Measurements from ENCODE around the gene NEMP1. TPM values are rescaled to one million over a fixed set of nuclear protein-coding genes. Genes with fewer than 3 reads are reported as not detected.
"Not testable (repeated sequence)": the region's sequence is repeated elsewhere in the genome, so short reads cannot be mapped to it uniquely, and the experiment has no call there.

The NEMP1 gene
- total RNA-seq, 4 donors from 2014 or later = 1.2 to 6.7 (median 1.9) TPM

GRCh38 chr12:57055824-57056223, 22.8 kb downstream of the NEMP1 start:
- H3K4me3 ChIP-seq = no peak overlapping the region
- no peak overlapping the region for H3K27ac ChIP-seq
- peaks cover 0 to 26% of the 10 kb centered on the region in 2 donors for H3K36me3 ChIP-seq
- DNase-seq (no peak), ATAC-seq (no peak)
- no peaks in the 10 kb centered on the region for H3K4me1 ChIP-seq
- TF ChIP-seq CTCF (IDR thresholded peaks at IDR 0.05 in 4 of 5, conservative IDR thresholded peaks at IDR 0.05 in 1 of 5) (no peak), POLR2A (IDR thresholded peaks at IDR 0.05) (no peak)
- intact Hi-C loops (cut with DNase I; ENCODE audit: low total_unique reads) = no loop called here
- no peaks in the 10 kb centered on the region for H3K9me3 ChIP-seq
- in situ Hi-C loops (cut with MboI; ENCODE audit: low sequenced_read_pairs in 4 of 4) = no loop called here
- H3K27me3 ChIP-seq = no peaks in the 10 kb centered on the region

- H3K27me3 ChIP-seq; H3K36me3 ChIP-seq; DNase-seq; in situ Hi-C loops (cut with MboI; ENCODE audit: low sequenced_read_pairs in 4 of 4); H3K27ac ChIP-seq; H3K4me3 ChIP-seq; H3K4me1 ChIP-seq; ATAC-seq; intact Hi-C loops (cut with DNase I; ENCODE audit: low total_unique reads); H3K9me3 ChIP-seq: not testable (repeated sequence)
Observed at GRCh38 chr12:57053901-57054300, 24.7 kb downstream of the NEMP1 start.

- DNase-seq; H3K27ac ChIP-seq; H3K4me3 ChIP-seq; H3K4me1 ChIP-seq; H3K9me3 ChIP-seq; H3K36me3 ChIP-seq; H3K27me3 ChIP-seq; in situ Hi-C loops (cut with MboI; ENCODE audit: low sequenced_read_pairs in 4 of 4); intact Hi-C loops (cut with DNase I; ENCODE audit: low total_unique reads); ATAC-seq: not testable (repeated sequence)
Observed at GRCh38 chr12:57053146-57053545, 25.4 kb downstream of the NEMP1 start.

GRCh38 chr12:57051011-57051410, 27.6 kb downstream of the NEMP1 start:
- no peak for DNase-seq
- in situ Hi-C loops (cut with MboI; ENCODE audit: low sequenced_read_pairs in 4 of 4) = no loop called here
- TF ChIP-seq POLR2A (IDR thresholded peaks at IDR 0.05) = no peak
- no peak for TF ChIP-seq CTCF (IDR thresholded peaks at IDR 0.05 in 4 of 5, conservative IDR thresholded peaks at IDR 0.05 in 1 of 5)

GRCh38 chr12:57049890-57050289, 28.7 kb downstream of the NEMP1 start, which contains the start of gene MYO1A:
Gene MYO1A (minus strand): TSS chr12:57050129. CDS start chr12:57048323, 1,806 bp downstream.
- no peaks in the 10 kb centered on the region for H3K9me3 ChIP-seq
- DNase-seq (no peak), ATAC-seq (no peak)
- H3K4me1 ChIP-seq = no peaks in the 10 kb centered on the region
- H3K27me3 ChIP-seq = peaks cover 0 to 16% (median 4%) of the 10 kb centered on the region in 3 donors
- H3K27ac ChIP-seq = no peak within 1 kb of the TSS
- TF ChIP-seq CTCF (IDR thresholded peaks at IDR 0.05 in 4 of 5, conservative IDR thresholded peaks at IDR 0.05 in 1 of 5) = no peak
- no peak for TF ChIP-seq POLR2A (IDR thresholded peaks at IDR 0.05)
- no peak within 1 kb of the TSS for H3K4me3 ChIP-seq
- intact Hi-C loops (cut with DNase I; ENCODE audit: low total_unique reads) = no loop called here
- in situ Hi-C loops (cut with MboI; ENCODE audit: low sequenced_read_pairs in 4 of 4) = no loop called here
- H3K36me3 ChIP-seq = no peaks in the 10 kb centered on the region

More at GRCh38 chr12:57051011-57051410, 27.6 kb downstream of the NEMP1 start:
- intact Hi-C loops (cut with DNase I; ENCODE audit: low total_unique reads) = no loop called here
- ATAC-seq = no peak
- H3K4me1 ChIP-seq = no peaks in the 10 kb centered on the region
- no peaks in the 10 kb centered on the region for H3K9me3 ChIP-seq
- H3K4me3 ChIP-seq = no peak overlapping the region
- peaks cover 0 to 8% (median 4%) of the 10 kb centered on the region in 3 donors for H3K27me3 ChIP-seq
- no peaks in the 10 kb centered on the region for H3K36me3 ChIP-seq
- no peak overlapping the region for H3K27ac ChIP-seq

GRCh38 chr12:57049119-57049446, 29.5 kb downstream of the NEMP1 start:
- intact Hi-C loops (cut with DNase I; ENCODE audit: low total_unique reads) = no loop called here
- no peaks in the 10 kb centered on the region for H3K36me3 ChIP-seq
- no peaks in the 10 kb centered on the region for H3K4me1 ChIP-seq
- in situ Hi-C loops (cut with MboI; ENCODE audit: low sequenced_read_pairs in 4 of 4) = no loop called here
- peaks cover 0 to 16% (median 4%) of the 10 kb centered on the region in 3 donors for H3K27me3 ChIP-seq
- H3K27ac ChIP-seq = no peak overlapping the region
- no peak overlapping the region for H3K4me3 ChIP-seq
- ATAC-seq = no peak
- no peak for DNase-seq
- TF ChIP-seq CTCF (IDR thresholded peaks at IDR 0.05 in 4 of 5, conservative IDR thresholded peaks at IDR 0.05 in 1 of 5) (no peak), POLR2A (IDR thresholded peaks at IDR 0.05) (no peak)
- H3K9me3 ChIP-seq = no peaks in the 10 kb centered on the region

All from gastrocnemius medialis (tissue), 4 donors.